Thyroid gland (tissue), 4 donors: ENCODE data around the gene PSPN. TPM values are rescaled to one million over a fixed set of nuclear protein-coding genes. Genes with fewer than 3 reads are reported as not detected.

Source experiments
- DNase-seq, 2 donors: peaks; one replicate each; pipeline ENCODE4 v3.0.0-alpha.2; 2019
- H3K27ac ChIP-seq, 3 donors: fragments of 200-600 bp; sonication (generic); 1 replicate in 2 of 3; 2 replicates in 1 of 3; pipeline ENCODE4 v1.5.1; 2016 to 2019; ENCODE audit warnings: mild to moderate bottlenecking in 1 of 3, moderate library complexity in 1 of 3
- H3K27me3 ChIP-seq: fragments of 200-600 bp; sonication (generic); one replicate; pipeline ENCODE4 v1.5.1; 2019
- H3K36me3 ChIP-seq, 2 donors: fragments of 200-600 bp; sonication (generic); one replicate each; pipeline ENCODE4 v1.5.1; 2016 to 2019
- H3K4me1 ChIP-seq, 2 donors: fragments of 200-600 bp; sonication (generic); one replicate each; pipeline ENCODE4 v1.5.1; 2017 to 2019
- H3K4me3 ChIP-seq, 3 donors: fragments of 200-600 bp; sonication (generic); replicated peaks in 1 of 3; 1 replicate in 2 of 3; 2 replicates in 1 of 3; pipeline ENCODE4 v1.5.1; 2016; ENCODE audit warnings: mild to moderate bottlenecking in 1 of 3
- H3K9me3 ChIP-seq: fragments of 200-600 bp; sonication (generic); one replicate; pipeline ENCODE4 v1.5.1; 2017
- CTCF ChIP-seq, 6 experiments: fragments of 200-600 bp in 3 of 6; fragments of 450-650 bp in 3 of 6; sonication (generic) in 3 of 6; IDR thresholded peaks; one replicate each; pipeline ENCODE4 v1.5.1; 2016 to 2019; ENCODE audit warnings: antibody characterized with exemption in 6 of 6, mild to moderate bottlenecking in 2 of 6, inconsistent platforms in 1 of 6, moderate library complexity in 1 of 6
- POLR2A ChIP-seq, 2 donors: fragments of 450-650 bp; IDR thresholded peaks; one replicate each; pipeline ENCODE4 v1.6.1; 2017; ENCODE audit warnings: antibody characterized with exemption in 2 of 2, mild to moderate bottlenecking in 2 of 2, moderate library complexity in 1 of 2
- WGBS, 2 donors: methylation state at CpG; one replicate each; pipeline ENCODE4 v1.1.5; 2017; 5-methylcytosine and 5-hydroxymethylcytosine counted together
- intact Hi-C: fragments of 100-400 bp; cut with DNase I; formaldehyde crosslinking; loops from one replicate; pipeline ENCODE4 v1.15.1; 2023
- total RNA-seq, 4 donors: library from RNA; depleted of rRNA; stranded (reverse); fragments of >200 nt; gene quantifications; one replicate each; pipeline ENCODE4 v1.2.3, GENCODE V29; 2016

The PSPN gene
- total RNA-seq: 1 to 10 TPM; 1.1 to 6.7 (median 2.6) TPM

DNA sequence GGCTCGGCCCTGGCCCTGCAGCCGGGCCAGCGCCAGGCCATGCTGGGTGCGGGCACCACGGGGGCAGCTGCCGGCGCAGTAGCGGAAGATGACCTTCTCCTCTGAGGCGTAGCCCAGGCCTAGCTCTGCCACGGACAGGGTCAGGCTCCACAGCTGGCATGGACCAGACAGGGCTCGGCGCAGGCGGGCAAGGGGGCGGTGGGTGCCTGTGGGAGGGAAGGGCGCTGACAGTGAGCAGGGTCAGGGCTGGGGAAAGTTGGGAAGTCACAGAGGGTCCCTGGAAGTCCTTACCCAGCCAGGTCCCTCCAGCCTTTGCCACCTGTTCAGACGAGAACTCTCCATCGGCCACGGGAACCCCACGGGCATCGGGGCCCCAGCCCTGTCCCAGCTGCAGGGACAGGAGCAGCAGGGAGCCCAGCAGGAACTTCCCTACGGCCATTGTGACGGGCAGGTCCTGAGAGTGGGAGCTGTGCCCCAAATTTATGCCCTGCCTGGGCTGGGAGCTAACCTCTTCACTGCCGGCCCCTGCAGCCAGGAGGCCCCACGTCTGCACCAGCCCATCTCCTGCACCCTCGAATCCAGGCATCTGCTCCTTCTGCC lies at the start of gene PSPN:
Gene PSPN (minus strand): TSS at position 523 of the 600 bp plus-strand sequence. CDS start 84 bp downstream, at position 439.
- H3K36me3 ChIP-seq: peaks cover 15 to 21% of the 10 kb centered on the region in 2 donors
- TF ChIP-seq CTCF (IDR thresholded peaks at IDR 0.05) (no peak), POLR2A (IDR thresholded peaks at IDR 0.05) (no peak)
- no peaks in the 10 kb centered on the region for H3K27me3 ChIP-seq
- 88 to 94% methylated on average over 18 to 23 of the region's 25 CpGs for WGBS, 2 donors
- H3K27ac ChIP-seq: no peak within 1 kb of the TSS
- no peaks in the 10 kb centered on the region for H3K9me3 ChIP-seq
- H3K4me1 ChIP-seq: peaks cover 20 to 28% of the 10 kb centered on the region in 2 donors
- no peak for DNase-seq
- intact Hi-C loops: loop anchor here (10.0 kb wide), 1 partner anchor 49 kb away; the partner anchor contains the start of gene KHSRP
- no peak within 1 kb of the TSS for H3K4me3 ChIP-seq

DNA sequence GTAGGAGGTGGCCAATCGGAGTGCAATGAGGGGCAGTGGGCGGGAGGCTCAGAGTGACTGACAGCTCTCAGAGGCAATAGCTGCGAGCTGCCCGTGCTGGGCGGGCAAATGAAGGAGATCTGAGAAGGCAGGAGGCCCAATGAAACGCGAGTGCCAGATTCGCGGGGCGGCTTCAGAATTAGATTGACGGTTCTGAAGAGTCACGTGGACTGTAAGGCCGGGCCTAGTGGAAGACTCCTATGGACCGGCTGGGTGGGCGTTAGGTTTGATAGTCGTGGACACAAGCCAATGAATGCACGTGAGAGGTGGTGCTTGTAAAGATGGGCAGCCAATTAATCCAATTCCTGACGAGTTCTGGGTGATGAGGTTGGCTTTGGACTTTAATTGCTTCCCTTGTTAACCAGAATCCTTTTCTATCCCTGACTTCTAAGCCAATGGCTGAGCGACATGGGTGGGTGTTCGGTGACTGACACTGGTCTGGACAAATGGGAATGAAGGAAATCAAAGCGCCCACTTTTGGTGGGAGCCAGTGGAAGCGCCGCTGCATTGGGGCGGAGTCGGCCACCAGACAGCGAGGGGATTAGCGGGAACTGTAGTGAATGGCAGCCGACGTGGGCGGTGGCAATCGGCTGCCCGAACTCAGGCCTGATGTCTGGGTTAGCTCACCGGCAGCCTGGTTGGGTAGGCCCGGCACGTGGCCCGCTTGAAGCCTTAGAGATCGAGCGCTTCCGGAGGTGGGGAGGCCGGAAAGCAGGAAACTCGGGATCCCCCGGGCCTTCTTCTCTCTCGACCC lies 49.4 kb upstream of the PSPN start:
- intact Hi-C loops: loop anchor here (10.0 kb wide), 1 partner anchor 50 kb away; the partner anchor contains the start of genes ALKBH7 and PSPN
- peak overlapping the region; percentile 6 to 74 (median 66) for H3K27ac ChIP-seq
- H3K9me3 ChIP-seq: no peaks in the 10 kb centered on the region
- peak; percentile 100 for DNase-seq
- H3K27me3 ChIP-seq: no peaks in the 10 kb centered on the region
- TF ChIP-seq POLR2A (IDR thresholded peaks at IDR 0.05) (peak in 1 of 2 donors; percentile 40), CTCF (IDR thresholded peaks at IDR 0.05) (no peak)
- peaks cover 10 to 12% of the 10 kb centered on the region in 2 donors for H3K36me3 ChIP-seq
- WGBS, 2 donors: 5 to 7% methylated on average over 35 to 39 of the region's 43 CpGs
- no peak overlapping the region for H3K4me3 ChIP-seq
- peaks cover 12 to 24% of the 10 kb centered on the region in 2 donors for H3K4me1 ChIP-seq

DNA sequence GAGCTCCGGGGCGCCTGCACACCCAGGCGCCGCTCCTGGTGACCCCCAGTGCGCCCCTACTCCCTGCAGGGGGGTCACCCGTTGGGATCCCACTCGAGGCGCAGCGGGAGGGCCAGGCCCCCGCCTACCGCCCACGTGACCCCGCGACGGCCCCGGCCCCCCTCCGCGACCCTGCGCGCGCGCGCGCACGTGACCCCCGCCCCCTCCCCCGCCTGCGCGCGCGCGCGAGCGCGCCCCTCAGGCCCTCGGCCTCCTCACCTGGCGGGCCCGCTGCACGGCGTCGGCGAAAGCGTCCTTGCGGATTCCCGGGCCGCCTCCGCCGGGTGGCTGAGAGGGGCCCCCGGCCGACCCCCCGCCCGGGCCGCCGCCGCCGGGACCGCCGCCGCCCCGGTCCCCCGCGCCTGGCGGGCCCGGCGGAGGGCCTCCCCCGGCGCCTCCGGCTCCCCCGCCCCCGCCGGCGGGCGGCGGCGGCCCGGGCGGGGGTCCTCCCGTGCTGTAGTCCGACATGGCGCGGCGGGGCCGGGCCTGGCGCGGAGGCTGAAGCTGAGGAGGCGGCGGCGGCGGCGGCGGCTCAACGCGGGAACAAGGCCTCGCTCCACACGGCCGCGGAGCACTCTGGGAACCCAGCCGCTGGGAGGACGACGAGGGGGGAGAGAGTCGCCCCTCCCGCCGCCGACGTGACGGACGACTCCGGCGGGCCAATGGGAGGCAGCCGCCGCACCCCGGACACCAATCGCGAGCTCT lies 48.6 kb upstream of the PSPN start, which contains the start of gene KHSRP:
Gene KHSRP (minus strand): TSS at position 617 of the 744 bp plus-strand sequence. CDS start 110 bp downstream, at position 507.
- TF ChIP-seq CTCF (IDR thresholded peaks at IDR 0.05) (no peak), POLR2A (IDR thresholded peaks at IDR 0.05) (peak in 1 of 2 donors; percentile 82)
- Histone ChIP-seq H3K36me3 (peaks cover 18 to 20% of the 10 kb centered on the region in 2 donors), H3K9me3 (no peaks in the 10 kb centered on the region), H3K4me3 (peak within 1 kb of the TSS; percentile 63 to 89 (median 77)), H3K27me3 (no peaks in the 10 kb centered on the region), H3K27ac (peak within 1 kb of the TSS; percentile 6 to 74 (median 66)), H3K4me1 (peaks cover 12 to 24% of the 10 kb centered on the region in 2 donors)
- intact Hi-C loops: loop anchor here (10.0 kb wide), 1 partner anchor 50 kb away; the partner anchor contains the start of genes ALKBH7 and PSPN
- peak in 1 of 2 donors; percentile 21 for DNase-seq
- 0% methylated on average over 3 of the region's 114 CpGs; no CpG with 5 or more reads in 1 of the 2 donors for WGBS, 2 donors

DNA sequence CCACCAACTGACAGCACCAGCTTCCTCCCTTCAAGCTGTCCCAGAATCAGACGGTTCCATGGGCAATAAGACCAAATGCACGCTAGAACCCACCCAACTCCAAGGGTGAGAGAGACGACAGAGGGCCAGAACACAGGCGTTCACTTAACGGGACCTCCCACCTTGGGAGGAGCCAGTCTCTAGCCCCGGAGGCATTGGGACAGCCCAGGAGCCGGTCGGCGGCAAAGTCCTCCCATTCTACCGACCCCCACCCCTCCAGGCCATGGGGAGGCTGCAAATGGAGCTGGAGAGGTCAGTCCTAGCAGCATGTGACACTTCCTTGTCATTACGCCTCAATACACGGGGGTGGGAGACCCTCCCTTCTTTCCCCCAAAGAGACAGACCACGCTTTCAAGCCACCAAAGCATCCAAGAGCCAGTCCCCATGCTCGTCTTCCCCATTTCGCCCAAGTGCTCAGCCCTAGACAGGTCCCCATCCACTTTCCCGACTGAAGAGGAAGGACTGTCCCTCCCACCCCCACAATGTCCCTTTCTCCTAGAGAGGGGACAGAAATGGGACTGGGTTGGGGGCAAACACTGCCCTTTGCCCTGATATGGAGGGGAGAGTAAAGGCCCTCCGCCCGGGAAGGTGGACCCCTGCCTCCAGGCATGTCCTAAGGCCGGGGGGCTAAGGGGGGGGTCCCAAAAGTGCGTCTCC lies 47.9 kb upstream of the PSPN start:
- intact Hi-C loops: loop anchor here (10.0 kb wide), 1 partner anchor 49 kb away; the partner anchor contains the start of genes ALKBH7 and PSPN
- 1 to 3% methylated on average over 12 to 18 of the region's 20 CpGs for WGBS, 2 donors
- H3K9me3 ChIP-seq: no peaks in the 10 kb centered on the region
- no peak for TF ChIP-seq POLR2A (IDR thresholded peaks at IDR 0.05)
- TF ChIP-seq CTCF (IDR thresholded peaks at IDR 0.05): no peak
- H3K27me3 ChIP-seq: no peaks in the 10 kb centered on the region
- H3K4me1 ChIP-seq: peaks cover 12 to 24% of the 10 kb centered on the region in 2 donors
- peak; percentile 53 to 59 for DNase-seq
- H3K4me3 ChIP-seq: peak overlapping the region; percentile 63 to 89 (median 77)
- H3K36me3 ChIP-seq: peaks cover 25 to 27% of the 10 kb centered on the region in 2 donors
- H3K27ac ChIP-seq: peak overlapping the region in 2 of 3 donors; percentile 18 to 63
